Testis (tissue), 3 donors: ENCODE results near the gene TMEM107. TPM values are rescaled to one million over a fixed set of nuclear protein-coding genes. Genes with fewer than 3 reads are reported as not detected.

Experiments
- DNase-seq: peaks from one replicate; pipeline ENCODE4 v3.0.0-alpha.2; 2019
- H3K27ac ChIP-seq, 2 donors: fragments of 200-600 bp; sonication (generic); one replicate each; pipeline ENCODE4 v1.5.1; 2019
- H3K27me3 ChIP-seq: fragments of 200-600 bp; sonication (generic); one replicate; pipeline ENCODE4 v1.5.1; 2019
- H3K36me3 ChIP-seq: fragments of 200-600 bp; sonication (generic); one replicate; pipeline ENCODE4 v1.5.1; 2017; ENCODE audit warnings: low read depth; ENCODE audit errors: missing control alignments
- H3K4me1 ChIP-seq: fragments of 200-600 bp; sonication (generic); one replicate; pipeline ENCODE4 v1.5.1; 2019
- H3K4me3 ChIP-seq, 2 donors: fragments of 200-600 bp; sonication (generic); one replicate each; pipeline ENCODE4 v1.5.1; 2017 to 2019
- H3K9me3 ChIP-seq: fragments of 200-600 bp; sonication (generic); one replicate; pipeline ENCODE4 v1.5.1; 2017
- POLR2A ChIP-seq: fragments of 450-650 bp; IDR thresholded peaks from one replicate; pipeline ENCODE4 v1.6.1; 2017; ENCODE audit warnings: antibody characterized with exemption, mild to moderate bottlenecking, moderate library complexity
- WGBS, 2 donors: methylation state at CpG; one replicate each; pipeline ENCODE4 v1.1.5; 2018; 5-methylcytosine and 5-hydroxymethylcytosine counted together
- intact Hi-C: fragments of 100-400 bp; cut with DNase I; formaldehyde crosslinking; loops from one replicate; pipeline ENCODE4 v1.15.1; 2023; ENCODE audit warnings: low total_unique reads
- polyA plus RNA-seq: library from polyadenylated mRNA; stranded (reverse); fragments of 350-450 nt; fragmentation: Illumina TruSeq; extraction: RNeasy Lipid Tissue Mini Kit (QIAGEN cat#74804); gene quantifications from one replicate; pipeline ENCODE4 v1.2.3, GENCODE V29; 2014; ENCODE audit warnings: low read depth, low replicate concordance; ENCODE audit not compliant: insufficient read depth
- total RNA-seq, 2 donors: library from RNA; depleted of rRNA; stranded (reverse); fragments of >200 nt; gene quantifications; one replicate each; pipeline ENCODE4 v1.2.3, GENCODE V29; 2016
- TF ChIP-seq, protein P1 (sequence below), 3 experiments: fragments of 450-650 bp in 2 of 3; fragments of 200-600 bp in 1 of 3; sonication (generic) in 1 of 3; IDR thresholded peaks; one replicate each; pipeline ENCODE4 v1.5.1; 2016 to 2019; ENCODE audit warnings: antibody characterized with exemption in 3 of 3, mild to moderate bottlenecking in 2 of 3, moderate library complexity in 1 of 3

Gene TMEM107
- total and polyA plus RNA-seq, 3 donors from 2014 or later, result 17.2 to 31.8 (median 23.2) TPM

DNA sequence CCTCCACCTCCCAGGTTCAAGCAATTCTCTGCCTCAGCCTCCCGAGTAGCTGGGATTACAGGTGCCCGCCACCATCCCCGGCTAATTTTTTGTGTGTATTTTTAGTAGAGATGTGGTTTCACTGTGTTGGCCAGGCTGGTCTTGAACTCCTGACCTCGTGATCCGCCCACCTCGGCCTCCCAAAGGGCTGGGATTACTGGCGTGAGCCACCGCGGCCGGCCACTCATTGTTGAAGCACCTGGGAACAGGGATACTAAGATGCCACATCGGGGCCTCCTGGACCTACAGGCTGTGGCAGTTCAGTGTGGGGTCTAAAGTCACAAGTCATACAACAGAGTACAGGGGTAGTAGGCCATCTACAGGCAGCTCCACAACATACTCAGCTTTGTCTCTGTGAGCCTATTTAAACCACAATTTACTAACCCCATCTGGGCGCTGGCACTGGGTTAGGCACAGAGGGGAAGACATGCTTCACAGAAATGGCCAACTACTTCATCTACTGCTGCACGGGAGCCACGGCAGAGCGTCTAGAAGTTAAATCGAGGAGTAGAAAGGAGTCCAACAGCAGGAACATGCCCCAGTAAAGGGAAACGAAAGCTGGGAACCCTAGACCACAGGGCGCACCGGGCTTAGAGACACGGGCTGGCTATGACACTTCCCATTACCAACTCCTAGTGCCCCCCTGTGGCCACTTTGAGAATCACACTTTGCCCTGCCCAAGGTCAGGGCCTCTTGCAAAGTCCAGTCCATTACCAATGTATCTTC lies 17.7 kb downstream of the TMEM107 start:
- intact Hi-C loops, result no loop called here
- H3K36me3 ChIP-seq, result no peaks in the 10 kb centered on the region
- TF ChIP-seq, protein P1, sequence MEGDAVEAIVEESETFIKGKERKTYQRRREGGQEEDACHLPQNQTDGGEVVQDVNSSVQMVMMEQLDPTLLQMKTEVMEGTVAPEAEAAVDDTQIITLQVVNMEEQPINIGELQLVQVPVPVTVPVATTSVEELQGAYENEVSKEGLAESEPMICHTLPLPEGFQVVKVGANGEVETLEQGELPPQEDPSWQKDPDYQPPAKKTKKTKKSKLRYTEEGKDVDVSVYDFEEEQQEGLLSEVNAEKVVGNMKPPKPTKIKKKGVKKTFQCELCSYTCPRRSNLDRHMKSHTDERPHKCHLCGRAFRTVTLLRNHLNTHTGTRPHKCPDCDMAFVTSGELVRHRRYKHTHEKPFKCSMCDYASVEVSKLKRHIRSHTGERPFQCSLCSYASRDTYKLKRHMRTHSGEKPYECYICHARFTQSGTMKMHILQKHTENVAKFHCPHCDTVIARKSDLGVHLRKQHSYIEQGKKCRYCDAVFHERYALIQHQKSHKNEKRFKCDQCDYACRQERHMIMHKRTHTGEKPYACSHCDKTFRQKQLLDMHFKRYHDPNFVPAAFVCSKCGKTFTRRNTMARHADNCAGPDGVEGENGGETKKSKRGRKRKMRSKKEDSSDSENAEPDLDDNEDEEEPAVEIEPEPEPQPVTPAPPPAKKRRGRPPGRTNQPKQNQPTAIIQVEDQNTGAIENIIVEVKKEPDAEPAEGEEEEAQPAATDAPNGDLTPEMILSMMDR (IDR thresholded peaks at IDR 0.05), result peak; percentile 92 to 98 (median 95)
- no peak for TF ChIP-seq POLR2A

DNA sequence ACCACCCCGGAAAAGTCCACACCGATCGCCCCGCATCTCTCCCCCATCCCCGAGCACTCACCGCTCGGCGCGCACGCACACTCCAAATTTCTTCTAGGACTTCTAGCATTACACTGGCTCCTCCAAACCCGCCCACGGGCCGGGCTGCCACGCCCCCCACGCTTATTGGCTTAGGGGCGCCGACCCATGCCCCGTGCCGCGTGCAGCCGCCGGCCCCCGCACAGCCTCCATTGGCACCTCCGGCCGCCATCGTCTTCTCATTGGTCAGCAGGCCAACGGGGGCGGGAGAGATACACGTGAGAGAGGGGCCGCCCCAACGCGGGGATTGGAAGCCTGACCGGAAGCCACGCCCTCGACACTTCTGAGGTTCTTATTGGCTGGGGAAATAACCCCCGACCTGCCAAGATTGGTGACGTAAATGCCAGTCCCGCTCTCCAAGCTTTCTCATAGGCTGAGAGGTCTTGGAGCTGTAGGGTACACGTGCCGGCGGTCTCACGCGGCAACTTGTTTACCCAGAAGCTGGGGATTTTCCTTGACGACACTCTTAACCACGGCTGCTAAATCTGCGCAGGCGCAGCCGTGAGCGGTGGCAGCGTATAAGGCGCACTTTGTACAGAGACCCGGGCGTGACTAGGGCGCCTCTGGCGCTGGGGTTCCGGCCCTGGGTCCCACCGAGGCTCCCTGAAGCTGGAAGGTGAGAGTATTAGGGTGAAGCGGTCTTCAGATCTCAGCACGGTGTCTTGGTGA lies 19.8 kb downstream of the TMEM107 start:
- TF ChIP-seq, protein P1 (IDR thresholded peaks at IDR 0.05), result no peak
- TF ChIP-seq POLR2A, result peak; percentile 98
- intact Hi-C loops, result no loop called here
- peak; percentile 99 for DNase-seq
- WGBS, 2 donors, result 0% methylated on average over 44 to 59 of the region's 59 CpGs
- H3K4me1 ChIP-seq, result peaks cover 42% of the 10 kb centered on the region
- no peaks in the 10 kb centered on the region for H3K27me3 ChIP-seq
- H3K27ac ChIP-seq, result peak overlapping the region; percentile 100
- peak overlapping the region; percentile 95 to 99 for H3K4me3 ChIP-seq
- no peaks in the 10 kb centered on the region for H3K9me3 ChIP-seq
- no peaks in the 10 kb centered on the region for H3K36me3 ChIP-seq

More for the DNA sequence above, 17.7 kb downstream of the TMEM107 start:
- H3K27me3 ChIP-seq, result no peaks in the 10 kb centered on the region
- peaks cover 42% of the 10 kb centered on the region for H3K4me1 ChIP-seq
- no peaks in the 10 kb centered on the region for H3K9me3 ChIP-seq
- H3K27ac ChIP-seq, result peak overlapping the region; percentile 100
- peak; percentile 96 for DNase-seq
- 31% methylated on average over 20 of the region's 20 CpGs for WGBS, 2 donors
- no peak overlapping the region for H3K4me3 ChIP-seq

DNA sequence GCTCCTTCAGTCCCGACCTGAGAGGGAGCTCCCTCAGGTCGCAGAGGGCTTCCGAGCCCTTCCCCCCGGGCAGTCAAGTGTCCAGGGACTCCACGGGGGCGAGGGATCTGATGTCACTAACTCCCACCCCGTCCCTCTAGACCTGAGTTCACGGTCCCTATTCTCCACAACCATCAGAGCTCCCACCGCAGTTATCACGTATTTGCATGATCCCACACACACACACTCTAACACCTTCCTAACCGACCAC lies 20.3 kb downstream of the TMEM107 start:
- intact Hi-C loops, result no loop called here
- peak overlapping the region; percentile 99 to 100 for H3K27ac ChIP-seq
- WGBS, 2 donors, result 1 to 2% methylated on average over 11 of the region's 11 CpGs
- TF ChIP-seq, protein P1 (IDR thresholded peaks at IDR 0.05), result no peak
- no peak for TF ChIP-seq POLR2A
- H3K27me3 ChIP-seq, result no peaks in the 10 kb centered on the region
- no peaks in the 10 kb centered on the region for H3K36me3 ChIP-seq
- H3K4me3 ChIP-seq, result peak overlapping the region; percentile 95 to 99
- no peaks in the 10 kb centered on the region for H3K9me3 ChIP-seq
- no peak for DNase-seq
- peaks cover 37% of the 10 kb centered on the region for H3K4me1 ChIP-seq

DNA sequence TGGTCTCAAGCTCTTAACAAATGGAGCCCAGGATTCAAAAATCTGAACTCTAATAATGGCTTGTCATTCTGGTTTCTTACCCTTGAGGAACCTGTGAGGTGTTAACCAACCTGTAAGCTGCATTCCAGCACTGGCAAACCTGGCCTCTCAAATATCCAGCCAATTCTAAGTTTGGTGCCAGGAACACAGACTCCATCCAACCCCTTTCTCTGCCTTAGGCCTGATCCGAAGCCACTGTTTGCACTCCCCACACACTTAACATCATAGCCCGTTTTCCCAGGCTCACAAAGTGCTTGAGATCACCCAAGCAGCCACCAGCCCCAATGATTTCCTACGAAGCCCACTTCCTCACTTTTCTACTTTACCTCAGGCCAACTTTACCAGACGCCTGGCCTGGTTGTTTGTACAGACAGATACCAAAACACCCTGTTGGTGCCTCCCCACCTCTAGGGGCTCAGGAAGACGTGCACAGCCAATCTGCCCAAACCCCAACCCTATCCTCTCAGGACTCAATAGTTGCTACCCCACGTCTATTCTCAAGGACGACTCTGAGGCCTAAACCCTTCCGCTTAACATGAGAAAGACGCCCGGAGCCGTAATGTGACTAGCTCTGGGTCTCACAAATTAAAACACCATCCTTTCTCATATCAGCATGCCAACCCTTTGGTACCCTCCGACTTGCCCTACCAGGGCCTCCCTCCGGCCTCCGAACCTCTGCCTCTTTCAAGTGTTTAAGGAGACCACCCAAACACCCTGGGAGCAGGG lies 20.8 kb downstream of the TMEM107 start:
- peaks cover 37% of the 10 kb centered on the region for H3K4me1 ChIP-seq
- 4 to 6% methylated on average over 14 of the region's 14 CpGs for WGBS, 2 donors
- no peak for DNase-seq

More for the DNA sequence above, 20.8 kb downstream of the TMEM107 start:
- TF ChIP-seq, protein P1 (IDR thresholded peaks at IDR 0.05), result no peak
- no peak for TF ChIP-seq POLR2A
- Histone ChIP-seq H3K9me3 (no peaks in the 10 kb centered on the region), H3K36me3 (no peaks in the 10 kb centered on the region), H3K27ac (peak overlapping the region; percentile 99 to 100), H3K27me3 (no peaks in the 10 kb centered on the region), H3K4me3 (peak overlapping the region; percentile 95 to 99)
- intact Hi-C loops, result no loop called here
